ENCODE results near the gene SMIM20.

- TF ChIP-seq POLR2A (IDR thresholded peaks at IDR 0.05) (no peak), CTCF (IDR thresholded peaks at IDR 0.05) (no peak)
These were observed 2.7 kb upstream of the SMIM20 start for GRCh38 chr4:25911356-25911755.

All from adrenal gland (tissue), 5 donors.